Choroid plexus epithelial cell (primary cell): ENCODE measurements around the gene BMP2.

Source experiments
- DNase-seq: peaks from one replicate; pipeline ENCODE4 v3.0.0-alpha.2; 2010; ENCODE audit warnings: low read depth
- H3K4me3 ChIP-seq: 2 replicates; pipeline ENCODE4 v1.5.1; 2011; ENCODE audit warnings: low read depth, mild to moderate bottlenecking, control low read depth, low read length, moderate library complexity
- CTCF ChIP-seq: conservative IDR thresholded peaks from 2 replicates; pipeline ENCODE4 v1.5.1; 2011; ENCODE audit warnings: low read depth, mild to moderate bottlenecking, control low read depth, inconsistent platforms, low read length, moderate library complexity

Gene BMP2

DNA sequence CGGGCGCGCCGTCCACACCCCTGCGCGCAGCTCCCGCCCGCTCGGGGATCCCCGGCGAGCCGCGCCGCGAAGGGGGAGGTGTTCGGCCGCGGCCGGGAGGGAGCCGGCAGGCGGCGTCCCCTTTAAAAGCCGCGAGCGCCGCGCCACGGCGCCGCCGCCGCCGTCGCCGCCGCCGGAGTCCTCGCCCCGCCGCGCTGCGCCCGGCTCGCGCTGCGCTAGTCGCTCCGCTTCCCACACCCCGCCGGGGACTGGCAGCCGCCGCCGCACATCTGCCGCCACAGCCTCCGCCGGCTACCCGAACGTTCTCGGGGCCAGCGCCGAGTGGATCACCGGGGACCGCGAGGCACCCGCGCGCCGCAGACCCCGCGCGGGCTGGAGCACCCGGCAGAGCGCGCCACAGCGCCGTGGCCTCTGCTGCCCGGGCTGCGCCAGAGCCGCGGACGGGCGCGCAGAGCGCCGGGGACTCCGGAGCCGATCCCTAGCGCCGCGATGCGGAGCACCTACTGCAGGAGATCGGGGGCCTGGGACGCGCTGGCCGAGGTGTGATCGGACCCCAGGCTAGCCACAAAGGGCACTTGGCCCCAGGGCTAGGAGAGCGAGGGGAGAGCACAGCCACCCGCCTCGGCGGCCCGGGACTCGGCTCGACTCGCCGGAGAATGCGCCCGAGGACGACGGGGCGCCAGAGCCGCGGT is at the start of gene BMP2:
Gene BMP2, plus strand, starts transcription at position 151 of the 692 bp plus-strand sequence. CDS start 2,441 bp downstream, outside the sequence.
- DNase-seq, result peak; percentile 66
- peak within 1 kb of the TSS; percentile 73 for H3K4me3 ChIP-seq
- TF ChIP-seq CTCF, result no peak

DNA sequence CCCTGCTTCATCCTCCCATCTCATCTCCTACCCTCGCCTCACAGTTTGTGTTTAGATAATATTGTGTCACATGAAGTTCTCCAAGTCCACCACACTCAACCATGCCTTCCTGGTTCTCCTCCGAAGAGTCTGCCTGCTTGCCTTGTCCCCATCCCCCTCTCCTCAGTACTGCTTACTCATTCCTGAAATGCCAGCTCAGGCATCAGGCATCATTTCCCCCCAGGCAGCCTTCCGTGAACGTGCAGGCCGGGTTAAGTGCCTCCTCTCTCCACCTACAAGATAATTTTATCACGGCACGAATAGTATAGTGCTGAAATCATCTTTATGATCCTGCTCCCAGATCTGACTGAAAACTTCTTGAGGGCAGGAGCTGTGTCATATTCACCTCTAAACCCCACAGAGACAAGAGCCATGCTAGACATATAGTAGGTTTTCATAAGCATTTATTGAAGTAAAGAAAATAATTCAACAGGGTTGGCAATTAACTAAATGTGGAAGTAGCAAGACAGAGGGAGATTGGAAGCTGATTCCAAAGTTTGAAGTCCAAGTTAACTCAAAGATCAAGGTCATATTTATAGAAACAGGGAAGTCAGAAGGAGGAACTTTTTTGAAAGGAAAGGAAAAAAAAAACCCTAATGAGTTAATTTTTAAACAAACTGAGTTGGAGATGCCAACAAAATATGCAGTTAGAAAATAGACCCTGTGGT is 48.7 kb upstream of the BMP2 start:
- H3K4me3 ChIP-seq, result no peak overlapping the region
- DNase-seq, result peak; percentile 8
- no peak for TF ChIP-seq CTCF

DNA sequence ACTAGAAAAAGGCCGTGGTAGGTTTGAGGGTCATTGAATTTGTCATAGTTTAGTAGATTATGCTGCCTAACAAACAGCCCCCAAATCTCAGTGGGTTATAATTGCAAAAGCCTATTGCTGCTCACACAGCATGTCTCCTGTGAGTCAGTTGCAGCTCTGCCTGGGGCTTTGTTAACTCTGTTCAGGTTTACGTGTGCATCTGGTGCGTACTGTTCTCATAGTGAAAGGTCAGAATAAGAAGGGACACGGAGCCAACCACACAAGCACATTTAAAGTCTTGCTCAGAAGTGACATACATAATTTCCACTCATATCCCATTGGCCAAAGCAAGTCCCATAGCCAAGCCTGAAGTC is 48.1 kb upstream of the BMP2 start:
- no peak for DNase-seq
- H3K4me3 ChIP-seq, result no peak overlapping the region
- TF ChIP-seq CTCF, result no peak

- no peak for TF ChIP-seq CTCF
- no peak overlapping the region for H3K4me3 ChIP-seq
- no peak for DNase-seq
Observed at GRCh38 chr20:6726761-6727160, 40.7 kb upstream of the BMP2 start.

DNA sequence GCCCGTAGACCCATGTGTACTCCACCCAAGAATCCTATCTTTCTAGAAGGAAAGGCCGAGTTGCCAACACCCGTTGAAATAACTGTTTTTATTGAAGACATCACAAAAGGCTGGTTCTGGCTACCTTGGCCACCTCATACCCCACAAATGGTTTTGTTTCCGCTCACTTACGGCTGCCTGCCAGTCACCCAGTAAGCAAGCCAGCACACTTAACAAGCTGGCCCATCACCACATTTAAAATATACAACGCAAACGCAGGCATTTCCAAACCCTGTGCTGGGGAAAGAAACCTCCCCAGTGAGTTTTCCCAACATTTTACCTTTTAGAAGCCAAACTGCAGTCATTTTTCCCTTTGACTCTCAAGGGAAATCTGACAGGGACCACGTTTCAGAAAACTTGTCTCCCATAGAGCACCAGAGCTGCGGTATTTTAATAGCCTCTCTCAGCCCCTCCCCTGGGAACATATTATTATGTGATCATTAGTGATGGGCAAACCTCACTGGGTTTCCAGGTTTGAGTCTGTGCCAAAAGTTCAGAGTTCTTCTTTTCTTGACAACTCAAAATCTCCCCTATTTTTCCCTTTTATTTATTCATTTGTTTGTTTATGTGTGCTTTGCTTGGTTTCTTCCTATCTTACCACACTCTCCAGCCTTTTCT is 36.7 kb upstream of the BMP2 start:
- no peak overlapping the region for H3K4me3 ChIP-seq
- no peak for TF ChIP-seq CTCF
- DNase-seq, result no peak

DNA sequence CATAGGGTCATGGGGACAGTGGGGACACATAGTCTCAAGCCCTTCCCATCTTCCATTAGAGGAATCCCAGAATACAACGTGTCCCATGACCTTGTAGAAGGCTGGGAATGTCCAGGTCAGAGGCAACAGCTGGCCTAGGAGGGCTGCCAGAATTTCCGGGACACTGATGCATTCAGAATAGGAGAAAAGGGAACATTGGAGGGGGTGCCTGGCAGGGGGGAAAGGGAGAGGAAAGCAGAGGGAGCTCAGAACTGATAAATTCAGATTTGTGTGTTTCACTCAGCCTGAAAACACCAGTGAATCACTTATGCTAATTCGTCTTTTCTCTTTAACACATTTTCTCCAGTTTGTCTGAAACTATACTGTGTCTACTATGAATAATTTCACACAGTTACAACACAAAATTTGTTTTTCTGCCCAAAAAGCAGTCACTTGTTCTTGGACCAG is 35.5 kb upstream of the BMP2 start:
- no peak overlapping the region for H3K4me3 ChIP-seq
- no peak for TF ChIP-seq CTCF
- DNase-seq, result no peak
